Activated naive CD4-positive, alpha-beta T cell treated with Interleukin-2 at 50 U/mL for 16 hours (primary cell): Measurements from ENCODE around the gene ALLC.

Experiments
- DNase-seq: peaks from one replicate; pipeline ENCODE4 v3.0.0-alpha.2; 2020

Gene ALLC

DNA sequence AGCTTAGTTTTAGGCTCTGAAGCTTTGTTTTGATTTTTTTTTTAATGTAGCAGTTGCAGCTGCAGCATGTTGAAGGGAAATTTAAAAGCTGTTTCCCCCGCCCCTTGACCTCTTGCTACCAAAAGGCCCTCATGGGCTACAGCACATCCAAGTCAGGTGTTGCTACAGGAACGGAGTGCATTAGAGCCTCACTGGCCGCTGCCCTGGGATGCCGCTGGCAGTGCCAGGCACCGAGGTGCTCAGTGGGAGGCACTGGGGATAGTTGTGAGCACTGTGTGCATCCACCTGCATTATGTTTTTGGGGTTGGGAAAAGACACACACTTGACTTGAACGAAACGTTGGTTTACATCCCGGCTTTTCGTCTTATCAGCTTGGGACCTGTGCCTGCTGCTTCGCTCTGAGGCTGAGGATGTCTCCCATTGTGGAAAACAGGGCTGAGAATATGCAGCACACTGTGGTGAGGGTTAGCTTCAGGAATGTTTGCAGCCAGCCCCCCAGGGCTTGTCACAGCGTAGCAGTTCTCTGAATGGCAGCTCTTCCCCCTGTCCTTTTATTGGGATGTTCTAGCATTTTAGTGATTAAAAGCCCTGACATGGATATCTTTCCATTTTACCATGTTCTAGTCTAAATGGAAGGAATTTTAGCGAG lies 69.5 kb downstream of the ALLC start:
- no peak for DNase-seq

DNA sequence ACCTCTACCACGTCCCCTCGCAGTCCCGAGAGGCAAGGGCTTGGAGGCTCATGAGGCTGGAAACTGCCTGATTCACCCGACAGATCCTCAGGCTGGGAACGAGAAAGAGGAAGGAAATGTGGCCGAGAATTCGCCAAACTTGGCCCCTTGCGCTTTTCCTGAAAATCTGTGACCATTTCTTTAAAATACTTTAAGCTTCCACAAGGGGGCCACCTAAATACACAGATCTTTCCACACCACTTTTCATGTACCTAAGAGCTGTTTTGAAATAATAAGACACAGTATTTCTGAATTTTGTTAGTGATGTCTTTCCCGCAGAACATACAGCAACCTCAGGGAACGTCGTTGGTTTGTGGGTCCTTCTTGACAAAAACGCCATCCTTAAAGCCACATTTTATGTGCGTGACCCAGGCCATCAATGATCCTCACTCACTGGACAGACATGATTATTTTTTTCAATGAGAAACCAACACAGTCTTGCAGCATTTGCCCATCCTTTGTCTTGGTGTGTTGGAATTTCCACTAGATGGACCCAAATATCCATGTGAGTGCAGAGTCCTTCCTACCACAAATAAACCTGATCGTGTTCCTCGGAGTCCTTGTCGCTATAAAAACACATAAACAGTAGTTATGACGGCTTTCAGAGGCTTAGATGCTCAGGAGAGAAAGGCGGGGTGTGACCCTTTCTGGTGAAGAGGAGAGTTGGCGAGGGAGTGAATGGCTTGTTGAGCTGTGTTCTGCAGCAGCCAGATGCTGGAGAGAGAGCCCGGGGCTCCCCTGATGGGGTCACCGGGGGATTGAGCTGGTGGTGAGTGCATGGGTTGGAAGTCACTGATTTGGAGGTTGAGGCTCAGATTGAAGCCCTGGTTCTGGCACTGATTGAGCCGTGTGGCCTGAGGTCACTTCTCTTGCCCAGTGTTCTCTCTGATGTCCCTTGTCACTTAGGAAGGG lies 70.4 kb downstream of the ALLC start:
- DNase-seq = no peak

DNA sequence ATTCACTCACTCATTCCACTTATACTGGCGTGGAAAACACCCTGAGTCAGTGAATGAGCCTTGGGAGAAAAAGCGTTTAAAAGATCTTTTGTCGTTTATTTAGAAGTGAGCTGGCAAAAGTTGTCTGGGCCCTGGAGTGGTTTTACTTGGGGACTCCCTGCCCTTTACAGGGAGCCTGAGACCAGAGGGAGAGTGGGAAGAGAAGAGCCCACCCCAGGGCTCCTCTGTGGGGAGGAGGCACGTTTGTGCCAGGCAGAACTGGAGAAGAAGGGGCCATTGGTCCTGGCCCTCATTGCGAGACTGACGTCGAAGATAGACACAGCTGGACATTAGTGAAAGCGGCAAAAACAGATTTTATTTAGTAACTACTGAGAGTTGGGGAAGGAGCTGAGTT lies 71.1 kb downstream of the ALLC start:
- DNase-seq = no peak

DNA sequence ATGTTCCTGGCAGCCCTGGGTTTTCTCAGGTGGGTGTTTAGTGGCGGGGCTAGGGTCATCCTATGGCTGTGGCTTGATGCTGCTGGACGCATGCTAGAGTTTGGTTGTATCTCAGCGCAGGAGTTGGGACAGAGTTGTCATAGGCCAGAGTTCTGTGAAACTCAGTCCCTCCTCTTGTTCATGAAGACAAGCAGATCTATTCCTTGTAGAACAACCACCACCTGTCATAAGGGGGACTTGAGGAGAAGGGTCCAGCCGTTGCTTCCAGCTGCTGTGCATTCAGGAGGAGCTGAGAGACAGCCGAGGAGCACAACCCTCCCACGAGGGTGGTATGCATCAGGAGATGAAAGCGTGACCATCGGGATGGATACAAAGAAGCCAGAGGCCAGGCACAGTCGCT lies 71.8 kb downstream of the ALLC start:
- DNase-seq = no peak

DNA sequence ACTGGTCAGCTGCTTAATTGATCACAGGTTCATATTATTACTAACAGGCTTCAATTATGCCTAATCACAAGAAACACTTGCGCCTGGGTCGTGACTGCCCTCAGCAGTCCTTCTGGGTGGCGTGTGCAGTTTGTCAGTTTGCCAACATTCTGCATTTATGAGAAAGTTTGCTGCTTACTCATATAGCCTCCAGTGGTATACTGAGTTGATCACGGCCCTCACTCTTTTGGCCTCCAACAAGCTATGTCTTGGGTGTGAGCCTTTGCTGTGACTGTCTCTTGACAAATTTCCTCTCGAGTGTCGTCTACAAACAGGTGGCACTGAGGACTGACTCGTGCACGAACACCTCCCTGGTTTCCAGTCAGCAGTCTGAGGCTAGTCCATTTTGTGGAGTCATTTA lies 72.6 kb downstream of the ALLC start:
- no peak for DNase-seq

DNA sequence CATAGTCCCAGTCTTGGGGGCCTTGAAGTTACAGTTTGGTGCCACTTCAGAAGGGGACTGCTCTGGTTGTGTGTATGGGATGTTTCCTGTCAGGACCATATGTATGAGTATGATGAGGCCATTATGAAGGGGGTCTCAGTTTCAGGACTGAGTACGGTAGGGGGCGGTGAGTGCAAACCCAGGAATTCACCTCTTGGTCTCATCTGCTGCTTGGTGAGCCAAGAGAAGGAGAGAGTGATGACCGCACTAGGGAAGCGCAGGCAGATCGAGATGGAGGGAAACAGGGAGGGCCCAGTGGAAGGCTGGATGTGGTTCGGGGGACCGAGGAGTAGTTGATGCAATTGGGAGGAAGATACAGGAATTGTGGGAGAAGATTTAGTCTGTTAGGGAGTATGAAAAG lies 73.8 kb downstream of the ALLC start:
- DNase-seq = no peak

DNA sequence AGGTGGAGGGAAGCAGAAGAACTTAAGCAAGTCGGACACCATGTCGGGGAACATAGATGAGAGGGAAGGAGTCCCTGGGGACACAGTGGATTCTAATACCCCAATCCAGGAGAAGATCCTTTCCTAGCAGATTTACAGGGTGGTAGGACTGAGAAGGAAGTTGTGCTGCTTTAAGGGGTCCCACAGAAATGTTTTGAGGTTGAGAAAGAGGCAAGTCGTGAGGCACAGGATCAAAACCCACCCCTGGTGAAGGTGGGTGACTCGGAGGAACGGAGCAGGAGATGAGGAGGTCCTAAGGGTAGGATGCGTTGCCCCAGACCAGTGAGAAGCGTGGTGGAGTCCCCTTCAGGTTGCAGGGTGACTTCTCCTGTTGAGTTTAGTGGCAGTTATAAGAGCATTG lies 78.1 kb downstream of the ALLC start:
- DNase-seq = no peak

DNA sequence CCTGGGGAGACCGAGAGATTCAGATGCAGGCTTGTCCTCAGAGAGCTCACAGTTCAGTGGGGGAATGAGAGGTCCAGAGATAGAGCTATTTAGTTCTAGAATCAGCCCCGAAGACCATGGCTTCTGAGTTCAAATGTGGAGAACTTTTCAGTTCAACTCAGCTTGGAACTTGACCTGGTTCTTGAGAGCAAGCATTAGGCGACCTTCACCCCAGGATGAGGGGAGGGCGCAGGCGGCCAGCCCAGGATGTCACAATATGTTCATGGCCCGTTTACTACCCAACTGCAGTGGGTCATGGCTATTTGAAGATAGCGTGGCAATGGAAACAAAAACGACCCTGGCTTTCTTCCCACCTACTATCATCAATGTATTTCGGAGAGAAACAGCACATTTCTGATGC lies 79.1 kb downstream of the ALLC start:
- DNase-seq = no peak

DNA sequence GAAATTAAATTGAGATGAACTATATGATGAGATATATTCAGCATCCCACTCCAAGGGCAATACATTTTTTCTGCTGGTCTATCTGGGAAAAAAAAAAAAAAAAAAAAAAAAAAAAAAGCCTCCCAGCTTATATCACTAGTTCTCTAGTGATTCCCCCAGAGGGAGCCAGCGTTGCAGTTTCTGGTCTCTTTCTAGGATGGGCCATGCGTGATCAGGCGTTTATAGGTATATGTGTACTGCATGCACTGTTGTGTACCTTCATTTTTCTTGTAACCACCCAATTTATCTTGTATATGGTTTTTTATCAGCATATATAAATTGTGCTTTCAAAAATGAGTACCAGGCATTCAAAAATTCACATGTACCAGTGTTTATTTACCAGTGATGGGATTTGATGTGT lies 80.5 kb downstream of the ALLC start:
- no peak for DNase-seq

DNA sequence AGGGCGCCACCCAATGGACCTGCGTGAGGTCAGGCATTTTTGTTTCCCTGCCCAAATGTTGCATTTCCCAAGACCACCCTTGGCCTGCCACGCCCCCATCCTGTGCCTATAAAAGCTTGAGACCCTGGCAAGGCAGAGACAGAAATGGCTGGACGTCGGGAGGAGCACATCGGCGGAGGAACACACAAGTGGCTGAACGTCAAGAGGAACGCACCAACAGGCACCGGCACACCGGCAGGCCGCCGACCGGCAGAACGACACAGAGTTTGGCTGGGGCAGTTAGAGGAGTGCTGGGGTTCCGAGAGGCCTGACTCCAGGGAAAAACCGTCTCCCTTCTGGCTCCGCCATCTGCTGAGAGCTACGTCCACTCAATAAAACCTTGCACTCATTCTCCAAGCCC lies 81.3 kb downstream of the ALLC start:
- no peak for DNase-seq

DNA sequence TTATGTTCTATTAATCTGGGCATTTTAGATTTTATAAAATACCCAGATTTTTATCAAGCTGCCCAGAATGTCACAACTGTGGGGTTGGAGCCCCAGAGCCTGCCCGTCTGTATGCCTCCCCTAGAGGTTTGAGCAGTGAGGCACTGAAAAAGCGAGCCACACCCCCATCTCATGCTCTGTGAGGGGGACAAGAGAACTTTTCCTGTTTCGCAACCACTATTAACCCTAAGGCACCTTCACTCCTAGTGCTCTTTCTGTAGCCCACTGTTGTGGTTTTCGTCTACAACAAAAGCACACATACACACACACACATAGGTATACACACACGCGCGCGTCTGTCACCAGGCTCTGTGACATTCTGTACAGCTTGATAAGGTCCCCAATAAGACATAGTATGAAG lies 83.4 kb downstream of the ALLC start:
- DNase-seq = no peak

DNA sequence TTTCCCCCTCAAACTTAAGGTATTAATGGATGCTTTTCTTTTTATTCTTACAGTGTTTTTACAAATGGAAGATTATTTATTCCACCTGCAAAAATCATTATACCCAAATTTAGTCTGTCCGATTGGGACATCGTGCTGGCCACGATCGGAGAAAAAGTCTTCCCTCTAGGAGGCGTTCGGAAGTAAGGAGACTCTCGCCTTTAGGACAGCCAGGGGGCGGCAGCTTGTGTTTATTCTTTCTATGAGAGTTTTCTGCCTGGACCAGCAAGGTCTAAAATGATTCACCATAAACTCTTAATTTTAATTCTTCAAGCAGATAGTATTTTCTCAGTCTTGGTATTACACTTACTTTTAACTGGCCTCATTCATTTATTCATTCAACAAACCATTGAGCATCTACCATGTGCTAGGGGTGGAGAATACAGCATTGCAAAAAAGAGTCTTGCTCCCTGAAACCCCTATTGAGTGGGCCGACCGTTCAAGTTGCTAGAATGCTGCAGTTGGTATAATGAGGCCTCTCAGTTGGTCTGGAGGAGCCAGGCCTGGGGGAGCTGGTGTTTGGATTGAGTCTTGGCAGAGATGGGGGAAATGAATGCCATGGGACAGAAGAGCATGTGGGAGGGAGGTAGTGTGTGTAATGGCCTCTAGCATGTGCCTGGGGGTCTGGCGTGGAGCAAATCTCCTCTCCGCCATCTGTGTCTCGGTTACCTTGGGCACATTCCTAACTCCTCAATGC lies 84.0 kb downstream of the ALLC start:
- no peak for DNase-seq

DNA sequence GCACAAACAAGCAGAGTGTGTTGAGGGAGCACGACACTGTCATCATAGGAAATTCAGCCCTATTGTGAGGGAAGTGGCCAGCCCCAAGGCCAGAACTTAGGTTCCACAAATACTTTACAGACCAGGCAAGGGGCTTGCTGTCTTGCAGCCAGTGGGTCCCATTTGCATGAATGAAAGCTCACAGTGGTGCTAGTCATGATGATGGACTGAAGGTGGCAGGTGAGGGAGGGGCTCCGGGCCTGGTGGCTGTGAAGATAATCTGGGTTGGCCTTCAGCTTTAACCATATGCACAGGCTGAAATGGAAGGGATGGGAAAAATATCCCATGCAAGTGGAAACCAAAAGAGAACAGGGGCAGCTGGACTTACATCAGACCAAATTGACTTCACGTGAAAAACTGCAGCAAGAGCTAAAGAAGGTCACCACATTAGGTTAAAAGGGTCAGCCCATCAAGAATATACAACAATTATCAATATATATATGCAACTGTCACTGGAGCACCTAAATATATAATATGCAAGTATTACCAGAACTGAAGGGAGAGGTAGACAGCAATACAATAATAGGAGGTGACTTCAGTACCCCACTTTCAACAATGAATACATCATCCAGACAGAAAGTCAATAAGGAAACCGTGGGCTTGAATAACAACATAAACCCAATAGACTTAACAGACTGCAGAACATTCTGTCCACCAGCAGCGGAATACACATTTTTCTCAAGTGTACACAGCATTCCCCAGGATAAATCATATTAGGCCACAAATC lies 84.9 kb downstream of the ALLC start:
- DNase-seq = no peak

DNA sequence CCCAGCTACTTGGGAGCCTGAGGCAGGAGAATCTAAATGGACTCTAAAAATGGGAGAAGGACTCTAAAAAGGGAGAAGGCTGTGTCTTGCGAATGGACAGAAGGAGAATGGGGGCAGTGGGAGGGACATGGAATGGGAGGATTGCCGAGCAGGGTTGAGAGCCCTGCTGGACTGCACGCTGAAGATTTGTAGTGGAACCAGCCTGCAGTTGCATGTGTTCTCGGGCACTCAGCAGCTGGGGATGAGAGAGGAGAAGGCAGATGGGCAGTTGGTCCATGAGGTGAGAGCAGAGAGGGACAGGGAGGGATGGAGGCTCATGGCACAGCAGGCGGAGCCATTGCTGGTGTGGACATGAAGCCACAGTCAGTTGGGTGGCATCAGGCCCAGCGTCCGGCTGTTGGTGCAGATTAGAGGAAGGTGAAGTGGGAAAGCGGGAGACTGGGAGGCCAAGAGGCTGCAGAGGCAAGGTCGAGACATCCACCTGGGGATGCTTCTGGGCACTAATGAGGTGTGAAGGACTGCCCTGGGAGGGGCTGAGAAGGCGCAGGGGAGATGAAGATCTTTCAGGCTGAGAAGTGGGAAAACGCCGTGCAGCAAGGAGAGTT lies 86.1 kb downstream of the ALLC start:
- DNase-seq = no peak

DNA sequence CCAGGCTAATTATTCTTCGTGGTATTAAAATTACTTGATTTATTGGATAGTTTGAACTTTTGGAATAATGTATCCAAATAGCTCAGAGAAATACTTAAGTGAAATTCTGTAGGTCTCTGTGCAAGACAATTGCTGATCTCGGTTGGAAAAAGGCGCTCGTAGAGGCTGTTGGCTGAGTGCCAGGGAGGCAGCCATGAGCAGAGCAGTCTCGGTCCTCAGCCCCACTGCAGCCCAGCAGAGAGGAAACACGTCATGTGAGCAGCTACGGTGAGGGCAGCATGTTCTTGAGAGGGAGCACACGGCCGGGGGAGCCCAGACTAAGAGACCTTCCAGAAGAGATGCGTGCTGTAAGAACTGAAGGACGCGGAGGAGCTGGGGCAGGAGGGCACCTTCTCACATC lies 87.9 kb downstream of the ALLC start:
- no peak for DNase-seq

DNA sequence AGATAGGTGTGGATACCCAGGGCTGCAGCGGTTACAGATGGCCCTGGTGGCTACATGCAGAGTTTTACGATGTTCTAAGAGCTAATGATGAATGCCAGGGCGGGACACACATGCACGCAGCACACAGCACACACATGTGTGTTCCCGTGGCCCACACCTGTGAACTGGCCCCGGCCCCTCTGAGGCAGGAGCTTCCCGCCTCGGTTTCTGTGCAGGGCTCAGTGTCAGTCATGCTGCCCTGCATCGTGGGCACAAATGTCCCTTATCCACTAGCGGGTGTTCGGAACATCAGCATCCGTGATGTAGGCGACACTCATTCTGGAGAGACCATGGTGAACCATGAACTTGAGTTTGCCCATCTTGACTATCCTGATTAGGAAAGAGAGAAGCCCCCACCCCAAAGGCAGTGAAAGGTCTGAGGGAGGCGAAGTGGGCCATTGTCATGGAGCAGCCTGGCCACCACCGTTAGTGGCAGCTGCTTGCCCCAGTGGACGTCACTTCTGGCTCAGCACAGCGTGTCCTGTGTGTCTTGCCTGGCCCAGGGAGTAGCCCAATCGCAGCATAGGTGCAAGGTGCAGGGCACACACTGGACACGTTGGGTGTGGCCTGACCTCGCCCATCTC lies 89.1 kb downstream of the ALLC start:
- no peak for DNase-seq

DNA sequence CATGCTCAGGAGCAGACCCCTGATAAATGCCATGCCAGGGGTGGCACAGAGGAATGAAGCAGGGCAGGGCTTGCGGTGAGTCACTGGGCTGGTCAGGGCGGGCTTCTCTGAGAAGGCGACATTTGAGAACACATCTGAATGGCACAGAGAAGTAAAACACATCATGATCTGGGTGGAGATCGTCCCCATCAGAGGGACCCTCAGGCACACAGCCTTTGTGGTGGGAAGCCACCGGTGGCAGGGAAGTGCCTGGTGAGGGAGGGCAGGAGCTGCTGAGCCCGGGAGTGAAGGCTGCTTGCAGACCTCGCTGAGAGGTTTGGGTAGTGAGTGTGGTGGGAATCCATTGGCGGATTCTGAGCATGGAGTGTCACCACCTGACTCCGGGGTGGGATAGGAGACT lies 89.8 kb downstream of the ALLC start:
- DNase-seq = no peak

DNA sequence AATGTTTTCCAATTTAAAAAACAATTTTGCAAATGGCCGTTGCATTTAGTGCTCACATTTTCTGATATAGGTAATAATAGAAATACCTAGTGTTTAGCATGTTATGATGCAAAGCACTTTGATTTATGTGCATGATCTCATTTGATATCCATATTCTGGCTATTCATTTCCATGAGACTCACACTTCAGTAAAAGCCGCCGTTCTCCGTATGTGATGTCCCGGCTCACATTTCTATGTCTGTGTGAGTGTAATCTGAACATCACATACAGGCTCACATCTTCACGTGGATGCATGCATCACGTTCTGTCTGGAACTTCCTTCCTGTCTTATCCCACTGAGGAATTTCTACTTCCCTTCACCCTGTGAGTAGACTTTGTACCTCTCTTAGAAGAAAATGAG lies 91.2 kb downstream of the ALLC start:
- DNase-seq = no peak

DNA sequence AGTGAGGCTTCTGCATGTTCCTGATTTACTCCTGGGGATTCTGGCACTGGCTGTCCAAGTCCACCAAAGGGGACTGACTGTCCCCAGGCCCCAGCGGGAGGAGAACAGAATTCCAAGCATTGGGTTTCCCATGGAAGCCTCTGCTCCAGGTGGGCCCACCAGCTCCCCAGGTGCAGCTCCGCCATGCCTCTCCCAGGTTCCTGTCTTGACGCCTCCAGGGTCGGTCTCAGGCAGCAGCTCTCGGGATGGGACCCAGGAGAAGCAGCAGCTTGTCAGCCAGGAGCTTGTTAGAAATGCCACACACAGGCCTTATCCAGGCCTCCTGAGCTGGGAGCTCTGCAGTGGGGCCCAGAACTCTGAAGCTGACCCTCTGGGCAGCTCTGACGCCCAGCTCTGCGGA lies 93.3 kb downstream of the ALLC start:
- DNase-seq = no peak

DNA sequence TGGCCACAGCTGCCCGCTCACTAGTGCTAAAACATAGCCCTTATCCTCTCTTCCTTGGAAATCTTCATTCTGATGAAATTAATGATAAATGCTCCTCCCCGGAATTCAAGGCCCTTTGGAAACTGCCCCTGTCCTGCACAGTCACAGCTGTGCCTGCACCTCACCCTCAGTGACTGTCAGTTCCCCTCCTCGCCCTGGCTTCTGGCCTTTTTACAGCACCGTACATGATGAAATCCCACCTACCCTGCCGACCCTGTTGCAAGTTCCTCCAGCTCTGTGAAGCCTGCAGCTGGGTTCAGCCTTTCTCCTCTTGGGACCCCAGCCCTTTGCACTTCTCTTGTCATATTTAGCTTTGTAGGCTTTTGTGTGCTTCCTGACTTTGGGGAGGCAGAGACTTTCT lies 93.8 kb downstream of the ALLC start:
- no peak for DNase-seq
